VCaP (cell line): ENCODE results near the gene OTOP3.
A peak's percentile ranks its signal among the peaks of the same experiment; 100 is the strongest.

Experiments used
- H3K27ac ChIP-seq: fragments of 450-650 bp; 2 replicates; pipeline ENCODE4 v1.5.1; 2017
- TF ChIP-seq, protein P1 (sequence below): fragments of 450-650 bp; conservative IDR thresholded peaks from 2 replicates; pipeline ENCODE4 v1.5.1; 2017; ENCODE audit warnings: mild to moderate bottlenecking, moderate library complexity

Gene OTOP3

DNA sequence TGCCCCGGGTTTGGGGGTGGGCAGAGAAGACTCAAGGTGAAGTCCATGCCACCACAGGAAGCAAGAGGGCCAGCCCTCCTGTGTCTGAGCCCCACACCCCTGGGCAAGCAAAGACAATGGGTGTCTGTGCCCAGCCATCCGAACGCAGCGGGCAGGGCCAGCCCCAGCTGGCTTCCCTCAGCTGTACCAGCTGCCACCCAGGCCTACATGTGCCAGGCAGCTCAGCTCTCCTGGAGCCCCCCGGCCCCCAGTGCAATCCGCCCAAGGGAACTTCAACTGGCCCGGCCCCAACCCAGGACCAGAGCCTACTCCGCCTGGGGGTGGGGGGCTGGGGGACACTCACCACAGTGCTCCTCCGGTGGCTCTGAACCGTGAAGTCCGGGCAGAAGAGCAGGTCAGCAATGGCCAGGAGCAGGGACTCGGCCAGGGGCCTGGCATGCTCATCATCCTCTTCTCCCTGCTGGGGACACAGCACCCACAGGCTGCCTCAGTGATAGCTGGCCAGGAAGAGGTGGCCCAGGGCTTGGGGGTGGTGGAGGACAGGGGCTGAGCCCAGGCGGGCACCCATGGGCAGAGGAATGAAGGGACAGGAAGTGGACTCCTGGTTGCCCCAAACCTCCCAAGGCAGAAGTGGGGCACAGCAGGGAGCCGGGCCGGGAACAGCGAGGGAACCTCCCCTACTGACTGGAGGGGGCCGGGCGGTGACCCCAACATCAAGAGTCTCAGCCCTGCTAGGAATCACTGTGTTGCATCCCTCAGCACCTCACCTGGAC lies 27.1 kb downstream of the OTOP3 start:
- TF ChIP-seq, protein P1, sequence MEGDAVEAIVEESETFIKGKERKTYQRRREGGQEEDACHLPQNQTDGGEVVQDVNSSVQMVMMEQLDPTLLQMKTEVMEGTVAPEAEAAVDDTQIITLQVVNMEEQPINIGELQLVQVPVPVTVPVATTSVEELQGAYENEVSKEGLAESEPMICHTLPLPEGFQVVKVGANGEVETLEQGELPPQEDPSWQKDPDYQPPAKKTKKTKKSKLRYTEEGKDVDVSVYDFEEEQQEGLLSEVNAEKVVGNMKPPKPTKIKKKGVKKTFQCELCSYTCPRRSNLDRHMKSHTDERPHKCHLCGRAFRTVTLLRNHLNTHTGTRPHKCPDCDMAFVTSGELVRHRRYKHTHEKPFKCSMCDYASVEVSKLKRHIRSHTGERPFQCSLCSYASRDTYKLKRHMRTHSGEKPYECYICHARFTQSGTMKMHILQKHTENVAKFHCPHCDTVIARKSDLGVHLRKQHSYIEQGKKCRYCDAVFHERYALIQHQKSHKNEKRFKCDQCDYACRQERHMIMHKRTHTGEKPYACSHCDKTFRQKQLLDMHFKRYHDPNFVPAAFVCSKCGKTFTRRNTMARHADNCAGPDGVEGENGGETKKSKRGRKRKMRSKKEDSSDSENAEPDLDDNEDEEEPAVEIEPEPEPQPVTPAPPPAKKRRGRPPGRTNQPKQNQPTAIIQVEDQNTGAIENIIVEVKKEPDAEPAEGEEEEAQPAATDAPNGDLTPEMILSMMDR, result no peak
- H3K27ac ChIP-seq, result peak overlapping the region; percentile 27; the same call in 1 of the 2 replicates

DNA sequence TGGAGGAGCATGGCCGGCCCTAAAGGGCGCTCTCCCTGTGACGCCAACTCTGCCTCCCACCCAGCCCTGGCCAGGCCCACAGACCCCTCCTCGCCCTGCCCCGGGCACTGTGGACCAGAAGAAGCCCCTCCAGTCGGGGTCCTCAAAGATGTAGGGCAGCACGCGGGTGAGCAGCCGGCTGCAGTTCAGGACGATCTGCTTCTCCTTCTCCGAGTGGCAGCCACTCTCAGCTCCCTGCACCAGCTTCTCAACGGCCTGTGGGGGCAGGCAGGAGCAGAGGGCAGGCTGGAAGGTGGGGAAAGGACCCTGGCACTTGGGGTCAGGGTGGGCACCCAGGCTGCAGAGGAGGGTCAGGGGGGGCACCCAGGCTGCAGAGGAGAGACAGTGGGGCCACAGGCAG lies 28.0 kb downstream of the OTOP3 start:
- TF ChIP-seq, protein P1, result 0 out of 2 replicates have a peak, but pooled peaks have one; percentile 6

DNA sequence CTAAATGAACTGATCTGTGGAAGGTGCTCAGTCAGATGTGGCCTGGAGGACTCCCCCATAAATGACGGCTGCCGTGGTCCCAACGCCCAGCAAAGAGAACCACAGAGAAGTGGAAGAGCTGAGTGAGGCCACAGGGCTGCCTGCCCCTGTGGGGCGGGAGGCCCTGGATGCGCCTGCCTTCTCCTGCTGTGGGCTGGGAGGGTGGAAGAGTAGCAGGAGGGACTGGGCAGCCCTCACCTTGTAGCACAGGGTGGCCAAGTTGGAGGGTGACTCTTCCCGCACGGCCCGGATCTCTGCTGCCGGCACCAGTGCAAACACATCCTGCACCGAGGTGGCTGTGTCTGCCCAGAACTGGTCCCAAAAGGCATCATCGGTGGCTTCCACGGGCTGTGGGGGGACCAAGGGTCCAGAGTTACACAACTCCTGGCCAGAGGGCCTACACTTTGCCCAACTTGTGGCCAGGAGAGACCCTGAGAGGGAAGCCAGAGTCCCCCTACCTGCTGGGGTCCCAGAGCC lies 28.6 kb downstream of the OTOP3 start:
- TF ChIP-seq, protein P1, result no peak
- H3K27ac ChIP-seq, result no peak overlapping the region

More for the DNA sequence above, 28.0 kb downstream of the OTOP3 start:
- no peak overlapping the region for H3K27ac ChIP-seq

DNA sequence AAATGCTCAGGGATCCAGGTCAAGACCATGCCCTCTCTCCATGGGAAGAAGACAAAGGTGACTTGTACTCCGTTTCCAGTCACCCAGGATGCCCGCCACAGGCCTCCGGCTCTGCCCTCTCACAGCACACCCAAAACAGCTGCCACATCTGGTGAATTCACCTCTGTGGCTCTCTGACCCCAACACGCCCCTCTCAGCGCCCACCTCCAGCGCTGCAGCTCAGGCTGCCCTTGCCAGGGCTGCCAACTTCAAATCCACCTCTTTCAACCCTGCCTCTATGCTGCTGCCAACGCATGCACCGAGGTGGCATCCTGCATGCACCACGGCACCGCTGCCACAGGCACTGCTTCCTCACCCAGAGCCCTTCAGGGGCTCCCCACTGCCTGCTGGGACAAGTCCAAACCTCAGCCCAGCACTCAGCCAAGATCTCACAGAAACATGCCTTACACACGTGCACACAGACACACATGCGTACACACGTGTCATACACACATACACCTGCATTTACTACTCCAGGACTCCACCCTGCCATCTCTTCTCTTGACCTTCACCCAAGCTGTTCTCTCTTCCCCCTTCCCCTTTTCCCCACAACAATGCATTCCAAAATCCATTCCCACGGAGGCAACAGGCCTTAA lies 29.4 kb downstream of the OTOP3 start:
- TF ChIP-seq, protein P1, result no peak
- no peak overlapping the region for H3K27ac ChIP-seq

DNA sequence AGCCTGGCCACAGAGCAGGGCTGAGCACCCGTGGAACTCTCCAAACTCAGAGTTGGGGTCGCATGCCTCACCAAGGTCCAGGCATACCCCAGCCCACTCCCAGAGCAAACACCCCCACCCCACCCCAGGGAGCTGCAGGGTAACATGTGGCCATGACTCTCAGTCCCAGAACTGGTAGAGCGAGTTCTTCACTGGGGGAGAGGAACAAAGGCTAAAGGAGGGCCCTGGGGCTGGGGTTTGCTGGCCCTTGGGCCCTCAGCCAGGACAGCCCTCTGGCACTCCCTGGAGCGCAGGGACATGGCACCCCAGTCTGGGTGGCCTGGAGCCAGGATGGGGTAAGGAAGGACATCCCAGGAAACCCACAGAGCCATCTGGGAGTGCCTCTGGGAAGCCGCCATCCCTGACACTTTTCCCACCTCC lies 32.7 kb downstream of the OTOP3 start:
- H3K27ac ChIP-seq, result peak overlapping the region; percentile 86
- TF ChIP-seq, protein P1, result no peak

DNA sequence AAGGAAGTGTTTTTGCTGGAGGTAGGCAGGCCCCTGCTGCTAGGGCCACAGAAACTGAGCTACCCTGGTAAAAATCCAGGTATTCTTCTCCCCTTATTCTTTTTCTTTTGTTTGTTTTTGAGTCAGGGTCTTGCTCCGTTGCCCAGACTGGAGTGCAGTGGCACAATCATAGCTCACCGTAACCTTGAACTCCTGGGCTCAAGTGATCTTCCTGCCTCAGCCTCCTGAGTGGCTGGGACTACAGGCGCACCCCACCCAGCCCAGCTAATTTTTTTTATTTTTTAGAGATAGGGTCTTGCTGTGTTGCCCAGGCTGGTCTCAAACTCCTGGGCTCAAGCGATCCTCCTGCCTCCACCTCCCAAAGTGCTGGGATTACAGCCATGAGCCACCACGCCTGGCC lies 33.8 kb downstream of the OTOP3 start:
- H3K27ac ChIP-seq, result peak overlapping the region; percentile 86

DNA sequence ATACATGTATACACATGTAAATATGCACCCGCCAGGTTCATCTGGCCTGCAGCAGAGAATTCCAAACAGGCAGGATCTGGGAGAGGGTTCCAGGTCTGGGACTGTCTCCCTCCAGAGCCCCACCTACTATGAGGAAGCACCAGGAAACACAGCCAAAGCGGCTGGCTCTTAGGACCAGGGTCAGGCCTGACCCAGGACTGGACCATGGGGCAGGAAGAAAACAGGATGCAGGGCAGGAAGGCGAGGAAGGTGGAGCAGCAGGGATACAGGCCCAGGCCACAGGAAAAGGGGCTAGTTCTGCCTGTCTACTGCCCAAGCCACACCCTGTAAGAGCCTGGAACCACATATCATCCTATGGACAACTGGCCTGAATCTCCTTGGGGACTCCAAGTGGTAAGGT lies 34.7 kb downstream of the OTOP3 start:
- TF ChIP-seq, protein P1, result no peak
- peak overlapping the region; percentile 86 for H3K27ac ChIP-seq
